Mammary epithelial cell (primary cell): ENCODE results near the gene CPLX1.

Experiments used
- CTCF ChIP-seq, 2 donors: IDR thresholded peaks in 1 of 2; conservative IDR thresholded peaks in 1 of 2; 2 replicates each; pipeline ENCODE4 v1.5.1; 2011 to 2012; ENCODE audit warnings: inconsistent platforms in 2 of 2, low read length in 2 of 2, mild to moderate bottlenecking in 2 of 2, control low read depth in 1 of 2, low read depth in 1 of 2; ENCODE audit not compliant: insufficient read depth in 1 of 2; ENCODE audit errors: extremely low read depth in 1 of 2
- EZH2 ChIP-seq: IDR thresholded peaks from 2 replicates; pipeline ENCODE4 v1.6.1; 2012; ENCODE audit warnings: low read length, inconsistent platforms, borderline replicate concordance

- TF ChIP-seq CTCF (conservative IDR thresholded peaks at IDR 0.05 in 1 of 2, IDR thresholded peaks at IDR 0.05 in 1 of 2; ENCODE audit: extremely low read depth in 1 of 2, insufficient read depth in 1 of 2, low read depth in 1 of 2, low read length in 2 of 2), result no peak
- no peak for TF ChIP-seq EZH2
Measured at GRCh38 chr4:858041-858481, 32.1 kb upstream of the CPLX1 start.
